HL-60/S4 treated with phorbol 12-myristate 13-acetate at 8.2 ng/mL for 4 days and 3 days (cell line): ENCODE results near the gene USP38.
"Not testable (repeated sequence)": the region's sequence is repeated elsewhere in the genome, so short reads cannot be mapped to it uniquely, and the experiment has no call there.

ENCODE experiments used
- in situ Hi-C: fragments of 300-500 bp; cut with MboI; formaldehyde crosslinking; loops from 2 replicates; pipeline ENCODE4 v1.15.0; 2022; ENCODE audit warnings: low sequenced_read_pairs

The USP38 gene, protein sequence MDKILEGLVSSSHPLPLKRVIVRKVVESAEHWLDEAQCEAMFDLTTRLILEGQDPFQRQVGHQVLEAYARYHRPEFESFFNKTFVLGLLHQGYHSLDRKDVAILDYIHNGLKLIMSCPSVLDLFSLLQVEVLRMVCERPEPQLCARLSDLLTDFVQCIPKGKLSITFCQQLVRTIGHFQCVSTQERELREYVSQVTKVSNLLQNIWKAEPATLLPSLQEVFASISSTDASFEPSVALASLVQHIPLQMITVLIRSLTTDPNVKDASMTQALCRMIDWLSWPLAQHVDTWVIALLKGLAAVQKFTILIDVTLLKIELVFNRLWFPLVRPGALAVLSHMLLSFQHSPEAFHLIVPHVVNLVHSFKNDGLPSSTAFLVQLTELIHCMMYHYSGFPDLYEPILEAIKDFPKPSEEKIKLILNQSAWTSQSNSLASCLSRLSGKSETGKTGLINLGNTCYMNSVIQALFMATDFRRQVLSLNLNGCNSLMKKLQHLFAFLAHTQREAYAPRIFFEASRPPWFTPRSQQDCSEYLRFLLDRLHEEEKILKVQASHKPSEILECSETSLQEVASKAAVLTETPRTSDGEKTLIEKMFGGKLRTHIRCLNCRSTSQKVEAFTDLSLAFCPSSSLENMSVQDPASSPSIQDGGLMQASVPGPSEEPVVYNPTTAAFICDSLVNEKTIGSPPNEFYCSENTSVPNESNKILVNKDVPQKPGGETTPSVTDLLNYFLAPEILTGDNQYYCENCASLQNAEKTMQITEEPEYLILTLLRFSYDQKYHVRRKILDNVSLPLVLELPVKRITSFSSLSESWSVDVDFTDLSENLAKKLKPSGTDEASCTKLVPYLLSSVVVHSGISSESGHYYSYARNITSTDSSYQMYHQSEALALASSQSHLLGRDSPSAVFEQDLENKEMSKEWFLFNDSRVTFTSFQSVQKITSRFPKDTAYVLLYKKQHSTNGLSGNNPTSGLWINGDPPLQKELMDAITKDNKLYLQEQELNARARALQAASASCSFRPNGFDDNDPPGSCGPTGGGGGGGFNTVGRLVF

GRCh38 chr4:143184503-143185252 is at the start of gene USP38:
Gene USP38, plus strand, starts transcription at chr4:143184917. Its CDS starts 534 bp downstream, at chr4:143185451.
- in situ Hi-C loops: no loop called here

- in situ Hi-C loops: no loop called here
These were observed 49.4 kb upstream of the USP38 start for GRCh38 chr4:143135358-143135757.

DNA sequence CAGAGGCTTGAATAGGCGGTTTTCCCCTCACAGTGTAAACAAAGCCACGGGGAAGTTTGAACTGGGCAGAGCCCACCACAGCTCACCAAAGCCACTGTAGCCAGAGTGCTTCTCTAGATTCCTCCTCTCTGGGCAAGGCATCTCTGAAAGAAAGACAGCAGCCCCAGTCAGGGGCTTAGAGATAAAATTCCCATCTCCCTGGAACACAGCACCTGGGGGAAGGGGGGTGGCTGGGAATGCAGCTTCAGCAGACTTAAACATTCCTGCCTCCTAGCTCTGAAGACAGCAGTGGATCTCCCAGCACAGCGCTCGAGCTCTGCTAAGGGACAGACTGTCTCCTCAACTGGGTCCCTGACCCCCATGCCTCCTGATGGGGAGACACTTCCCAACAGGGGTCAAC is 44.0 kb upstream of the USP38 start:
- in situ Hi-C loops: no loop called here

DNA sequence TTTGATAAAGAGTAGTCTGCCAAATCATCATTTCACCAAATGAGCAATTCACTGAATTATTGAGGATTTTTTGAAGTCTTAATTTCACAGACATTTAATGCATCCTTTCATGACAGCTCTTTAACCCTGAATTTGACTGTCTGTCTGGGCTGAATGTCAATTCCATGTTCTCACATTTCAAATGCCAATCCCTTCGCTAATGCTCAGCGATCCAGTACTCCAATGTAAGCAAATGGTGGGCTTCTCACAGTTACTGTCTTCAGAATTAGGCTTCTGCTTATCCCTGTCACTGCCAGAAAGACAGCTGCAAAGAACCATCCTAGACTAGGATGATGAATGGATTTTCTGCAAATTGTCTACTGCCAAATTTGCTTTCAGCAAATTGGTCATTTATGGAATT is 36.2 kb upstream of the USP38 start:
- in situ Hi-C loops: no loop called here

- in situ Hi-C loops: no loop called here
These were observed 27.9 kb upstream of the USP38 start for GRCh38 chr4:143156853-143157252.

DNA sequence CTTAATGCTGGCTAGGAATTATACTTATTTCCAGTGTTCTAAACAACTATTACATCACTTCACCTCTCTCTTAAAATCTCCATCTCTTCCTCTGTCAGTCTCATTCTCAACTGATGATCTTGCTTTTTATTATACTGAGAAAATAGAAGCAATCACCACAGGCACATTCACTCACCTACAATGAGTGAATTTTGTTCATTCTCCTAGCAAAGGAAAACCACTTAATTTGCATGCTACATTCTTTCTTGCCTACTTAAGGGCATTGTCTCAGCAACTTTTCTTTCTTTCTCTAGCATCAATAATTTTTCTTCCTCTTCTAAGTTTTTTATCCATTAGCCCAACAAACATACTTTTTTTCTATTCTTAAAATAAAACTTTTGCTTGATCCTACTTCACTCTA is 21.1 kb upstream of the USP38 start:
- in situ Hi-C loops: no loop called here

GRCh38 chr4:143166722-143167121 is 18.0 kb upstream of the USP38 start:
- in situ Hi-C loops: not testable (repeated sequence)

- in situ Hi-C loops: no loop called here
These were observed 5.8 kb upstream of the USP38 start for GRCh38 chr4:143178923-143179322.

- in situ Hi-C loops: no loop called here
These were observed 1.1 kb upstream of the USP38 start for GRCh38 chr4:143183513-143184216.

DNA sequence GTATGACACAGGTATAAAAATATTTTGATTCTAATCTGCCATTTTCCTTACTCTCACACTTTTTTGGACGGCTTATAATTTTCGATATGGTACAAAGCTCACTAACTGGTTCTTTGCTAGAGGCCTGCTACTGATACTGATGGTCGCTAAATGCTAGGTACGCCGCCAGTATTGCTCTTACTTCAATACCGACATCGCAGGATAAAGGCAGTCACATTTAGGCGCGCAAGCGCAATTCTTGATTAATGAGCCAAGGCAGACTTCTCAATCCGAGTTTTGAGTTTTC is 557 bp upstream of the USP38 start:
- in situ Hi-C loops: no loop called here

DNA sequence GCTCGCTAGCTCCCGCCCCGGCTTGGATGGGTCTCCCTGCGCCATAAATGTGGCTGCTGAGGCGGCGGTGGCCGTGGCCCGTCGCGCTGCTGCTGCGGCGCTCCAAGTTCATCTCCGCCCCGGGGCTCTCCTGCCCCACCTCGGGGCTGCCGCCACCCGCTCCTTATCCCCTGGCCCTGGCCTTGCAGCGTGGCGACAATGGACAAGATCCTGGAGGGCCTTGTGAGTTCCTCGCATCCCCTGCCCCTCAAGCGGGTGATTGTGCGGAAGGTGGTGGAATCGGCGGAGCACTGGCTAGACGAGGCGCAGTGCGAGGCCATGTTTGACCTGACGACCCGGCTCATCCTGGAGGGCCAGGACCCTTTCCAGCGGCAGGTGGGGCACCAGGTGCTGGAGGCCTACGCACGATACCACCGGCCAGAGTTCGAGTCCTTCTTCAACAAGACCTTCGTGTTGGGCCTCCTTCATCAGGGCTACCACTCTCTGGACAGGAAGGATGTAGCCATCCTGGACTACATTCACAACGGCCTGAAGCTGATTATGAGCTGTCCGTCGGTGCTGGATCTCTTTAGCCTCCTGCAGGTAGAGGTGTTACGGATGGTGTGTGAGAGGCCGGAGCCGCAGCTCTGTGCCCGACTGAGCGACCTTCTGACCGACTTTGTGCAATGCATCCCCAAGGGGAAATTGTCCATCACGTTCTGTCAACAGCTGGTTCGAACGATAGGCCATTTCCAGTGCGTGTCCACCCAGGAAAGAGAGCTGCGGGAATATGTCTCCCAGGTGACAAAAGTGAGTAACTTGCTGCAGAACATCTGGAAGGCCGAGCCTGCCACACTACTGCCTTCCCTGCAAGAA is 763 bp downstream of the USP38 start:
- in situ Hi-C loops: no loop called here

DNA sequence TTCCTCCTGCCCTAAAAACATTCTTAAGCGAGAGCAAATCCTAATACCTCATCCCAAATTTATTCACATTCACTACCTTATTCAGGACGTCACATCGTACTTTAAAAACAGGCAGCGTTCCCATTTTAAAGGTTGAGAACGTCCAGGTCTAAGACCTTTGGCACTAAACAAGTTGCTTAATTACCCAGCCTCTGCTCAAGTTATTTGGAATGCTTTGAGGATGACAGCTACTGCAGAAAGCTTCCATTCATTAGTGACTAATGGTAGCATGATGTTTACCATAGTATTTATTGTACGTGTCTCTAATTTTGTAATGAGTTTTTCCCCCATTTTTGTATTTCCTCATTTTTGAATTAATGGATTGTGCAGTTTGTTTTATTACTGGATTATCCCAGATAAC is 1.5 kb downstream of the USP38 start:
- in situ Hi-C loops: no loop called here

DNA sequence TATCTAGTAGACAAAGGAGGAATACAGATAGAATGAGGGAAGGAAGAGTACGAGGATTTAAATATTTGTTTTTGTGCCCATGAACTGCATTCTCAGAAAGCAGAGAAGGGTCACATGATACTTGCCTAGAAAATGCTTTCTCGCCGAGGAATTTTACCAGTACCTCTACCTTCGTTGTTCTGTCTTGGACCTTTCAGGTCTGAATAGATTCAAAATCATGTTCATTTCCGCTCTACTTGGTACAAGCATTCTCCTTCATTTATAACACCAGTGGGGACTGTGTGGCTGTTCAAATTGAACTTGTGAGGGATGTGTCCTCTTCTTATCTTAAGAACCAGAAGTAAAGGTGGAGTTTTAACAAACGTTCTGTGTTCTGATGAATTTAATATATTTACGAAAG is 1.9 kb downstream of the USP38 start:
- in situ Hi-C loops: no loop called here

- in situ Hi-C loops: no loop called here
These were observed 3.7 kb downstream of the USP38 start for GRCh38 chr4:143188136-143189088.

- in situ Hi-C loops: no loop called here
These were observed 4.8 kb downstream of the USP38 start for GRCh38 chr4:143189528-143189927.

GRCh38 chr4:143195581-143195980 is 10.9 kb downstream of the USP38 start:
- in situ Hi-C loops: no loop called here

DNA sequence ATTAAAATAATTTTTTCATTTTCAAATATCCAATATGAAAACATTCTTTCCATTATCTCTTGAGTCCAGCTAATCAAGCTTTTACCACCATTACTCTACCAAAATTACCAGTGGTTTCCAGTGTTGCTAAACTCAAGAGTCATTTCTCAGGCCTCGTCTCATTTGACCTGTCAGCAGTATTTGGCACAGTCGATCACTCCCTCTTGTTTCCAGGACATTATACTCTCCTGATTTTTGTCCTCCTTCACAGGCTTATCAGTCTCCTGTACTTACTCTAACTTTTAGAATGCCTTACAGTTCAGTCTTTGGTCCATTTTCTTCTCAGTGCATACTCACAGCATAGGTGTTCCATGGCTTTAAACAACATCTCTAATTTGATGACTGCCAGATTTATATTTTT is 11.6 kb downstream of the USP38 start:
- in situ Hi-C loops: no loop called here

DNA sequence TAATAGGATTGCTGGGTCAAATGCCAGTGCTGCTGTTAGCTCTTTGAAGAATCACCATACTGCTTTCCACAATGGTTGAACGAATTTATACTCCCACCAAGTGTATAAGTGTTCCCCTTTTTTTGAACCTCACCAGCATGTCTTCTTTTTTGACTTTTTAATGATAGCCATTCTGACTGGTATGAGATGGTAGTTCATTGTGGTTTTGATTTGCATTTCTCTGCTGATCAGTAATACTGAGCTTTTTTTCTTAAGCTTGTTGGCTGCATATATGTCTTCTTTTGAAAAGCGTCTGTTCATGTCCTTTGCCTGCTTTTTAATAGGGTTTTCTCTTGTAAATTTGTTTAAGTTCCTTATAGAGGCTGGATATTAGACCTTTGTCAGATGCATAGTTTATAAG is 14.8 kb downstream of the USP38 start:
- in situ Hi-C loops: no loop called here

DNA sequence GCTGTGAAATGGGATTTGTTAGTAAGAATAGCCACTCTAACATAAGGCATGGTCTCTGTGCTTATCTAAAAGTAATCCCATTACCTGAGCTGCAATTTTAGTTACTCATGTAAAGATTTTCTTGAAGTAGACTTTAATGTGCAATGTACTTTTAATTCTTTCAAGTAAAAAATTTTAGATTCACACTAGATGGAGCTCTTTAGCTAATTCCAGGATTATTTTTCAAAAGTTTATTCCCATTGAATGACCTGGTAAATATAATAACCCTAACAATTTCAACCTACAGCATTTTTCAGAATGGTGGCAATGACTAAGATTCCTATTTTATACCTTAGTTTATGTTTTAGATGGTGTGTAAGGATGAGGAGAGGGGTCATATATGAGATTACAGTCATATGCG is 18.1 kb downstream of the USP38 start:
- in situ Hi-C loops: no loop called here
